HG02973 (cell line): Measurements from ENCODE around the gene TFAP2A.
A peak's percentile ranks its signal among the peaks of the same experiment; 100 is the strongest.

Source experiments
- ATAC-seq: cut with Tn5 transposase; IDR thresholded peaks from one replicate; pipeline ENCODE4 v1.9.1; 2021; ENCODE audit warnings: moderate library complexity; ENCODE audit not compliant: unreplicated experiment

Gene TFAP2A

DNA sequence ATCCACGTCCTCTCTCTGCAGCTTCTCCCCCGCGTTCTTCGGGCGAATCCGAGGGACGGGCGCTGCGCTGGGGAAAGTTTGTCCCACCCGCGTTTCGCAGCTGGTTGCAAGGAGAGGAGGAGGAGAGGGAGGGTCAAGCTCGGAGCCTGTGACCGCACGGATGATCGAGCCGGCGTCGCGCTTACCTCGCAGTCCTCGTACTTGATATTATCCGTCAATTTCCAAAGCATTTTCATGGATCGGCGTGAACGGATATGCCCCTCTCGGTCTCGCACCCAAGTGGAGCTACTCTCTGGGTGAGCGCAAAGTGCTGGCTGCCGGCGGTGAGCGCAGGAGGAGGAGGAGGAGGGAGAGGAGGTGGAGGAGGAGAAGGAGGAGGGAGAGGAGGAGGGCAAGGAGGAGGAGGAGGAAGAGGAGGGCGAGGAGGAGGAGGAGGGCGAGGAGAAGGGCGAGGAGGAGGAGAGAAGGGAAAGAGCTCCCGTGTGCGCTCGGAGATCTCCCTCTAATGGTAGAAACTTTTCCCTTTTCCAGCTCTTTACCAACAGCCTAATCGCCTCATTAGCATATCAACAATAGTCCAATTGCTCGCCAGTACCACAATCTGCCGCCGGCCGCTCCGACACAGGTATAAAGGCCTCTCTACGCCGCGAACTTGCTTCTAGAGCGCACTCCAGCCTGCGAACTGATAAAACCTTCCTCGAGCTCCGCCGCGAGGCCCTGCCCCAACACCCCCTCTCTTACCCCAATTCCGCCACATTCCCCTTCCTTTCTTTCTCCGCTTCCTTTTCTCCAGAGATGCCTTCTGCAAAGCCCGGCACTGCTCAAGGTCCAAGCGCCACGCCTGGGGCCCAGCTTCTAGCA lies at the start of gene TFAP2A:
Gene TFAP2A (minus strand): TSS at position 319 of the 861 bp plus-strand sequence. CDS start 83 bp downstream, at position 236.
- no peak for ATAC-seq

DNA sequence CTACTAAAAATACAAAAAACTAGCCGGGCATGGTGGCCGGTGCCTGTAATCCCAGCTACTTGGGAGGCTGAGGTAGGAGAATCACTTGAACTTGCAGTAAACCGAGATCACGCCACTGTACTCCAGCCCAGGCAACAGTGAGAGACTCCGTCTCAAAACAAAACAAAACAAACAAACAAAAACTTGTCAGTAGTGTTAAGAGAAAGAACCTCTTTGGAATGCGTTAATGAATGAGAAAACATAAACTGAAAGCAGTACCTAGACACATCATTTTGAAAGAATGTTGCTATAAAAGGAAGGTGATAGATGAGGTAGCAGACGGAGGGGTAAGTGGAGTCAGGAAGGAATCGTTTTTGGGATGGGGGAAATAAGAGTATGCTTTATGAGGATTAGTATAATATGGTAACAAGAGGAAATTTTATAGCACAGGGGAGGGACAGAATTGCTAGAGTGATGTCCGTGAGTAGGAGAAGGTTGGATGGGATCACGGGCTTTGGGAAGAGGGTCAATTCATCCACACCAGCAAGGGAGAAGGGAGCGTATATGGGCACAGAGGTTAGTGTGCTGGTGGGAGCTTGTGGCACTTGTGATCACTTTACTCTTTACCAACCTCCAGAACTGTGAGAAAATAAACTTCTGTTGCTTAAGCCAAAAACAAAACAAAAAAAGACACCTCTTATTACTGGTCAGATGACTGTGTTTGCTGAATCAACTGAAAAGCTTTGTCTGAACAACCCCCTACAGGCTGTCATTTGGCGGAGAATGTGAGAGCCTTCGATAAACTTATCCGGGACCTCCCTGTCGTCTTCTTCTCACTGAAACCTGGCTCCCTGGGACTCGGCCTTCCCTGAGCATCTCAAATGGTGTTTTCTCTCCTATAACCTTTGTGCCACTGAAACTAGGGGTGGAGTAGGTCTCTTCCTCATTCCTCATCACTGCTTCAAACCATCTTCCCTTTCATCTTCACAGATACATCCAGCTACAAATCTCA lies 48.9 kb upstream of the TFAP2A start:
- ATAC-seq = peak; percentile 45

DNA sequence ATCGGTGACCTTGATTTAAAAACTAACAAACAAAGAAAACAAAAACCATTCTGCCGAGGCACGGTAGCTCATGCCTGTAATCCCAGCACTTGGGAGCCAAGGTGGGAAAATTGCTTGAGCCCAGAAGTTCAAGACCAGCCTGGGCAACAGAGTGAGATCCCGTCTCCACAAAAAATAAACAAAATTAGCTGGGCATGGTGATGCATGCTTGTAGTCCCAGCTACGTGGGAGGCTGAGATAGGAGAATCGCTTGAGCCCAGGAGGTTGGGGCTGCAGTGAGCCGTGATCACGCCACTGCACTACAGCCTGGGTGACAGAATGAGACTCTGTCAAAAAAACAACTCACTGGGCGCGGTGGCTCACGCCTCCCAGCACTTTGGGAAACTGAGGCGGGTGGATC lies 48.2 kb upstream of the TFAP2A start:
- no peak for ATAC-seq

DNA sequence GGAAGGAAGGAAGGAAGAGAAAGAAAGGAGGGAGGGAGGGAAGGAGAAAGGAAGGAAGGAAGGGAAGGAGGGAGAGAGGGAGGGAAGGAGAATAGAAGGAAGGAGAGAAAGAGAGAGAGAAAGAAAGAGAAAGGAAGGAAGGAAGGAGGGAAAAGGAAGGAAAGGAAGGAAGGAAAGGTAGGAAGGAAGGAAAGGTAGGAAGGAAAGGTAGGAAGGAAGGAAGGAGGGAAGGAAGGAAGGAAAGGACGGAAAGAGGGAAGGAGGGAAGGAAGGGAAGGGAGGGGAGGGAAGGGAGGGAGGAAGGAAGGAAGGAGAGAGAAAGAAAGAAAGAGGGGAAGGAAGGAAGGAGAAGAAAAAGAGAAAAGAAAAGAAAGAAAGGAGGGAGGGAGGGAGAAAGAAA lies 47.0 kb upstream of the TFAP2A start:
- ATAC-seq = no peak

DNA sequence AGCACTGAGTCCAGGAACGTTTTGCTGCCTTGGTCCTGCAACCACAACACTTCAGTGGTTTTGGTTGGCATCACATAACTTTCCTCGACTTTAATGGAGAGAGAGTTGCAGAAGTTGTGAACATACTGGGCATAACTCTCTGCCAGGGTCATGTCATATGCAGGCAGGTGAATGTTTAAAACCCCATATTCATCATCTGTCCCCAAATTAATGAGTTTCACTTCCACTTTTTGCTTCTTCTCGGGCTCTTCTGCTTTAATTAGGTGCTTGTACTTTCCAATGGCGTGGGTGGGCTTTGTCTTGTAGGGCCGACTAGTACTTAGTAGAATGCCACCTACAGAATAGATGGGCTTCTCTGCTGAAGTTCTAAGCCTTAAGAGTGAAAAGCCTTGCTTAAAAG lies 45.2 kb upstream of the TFAP2A start:
- peak; percentile 89 for ATAC-seq

DNA sequence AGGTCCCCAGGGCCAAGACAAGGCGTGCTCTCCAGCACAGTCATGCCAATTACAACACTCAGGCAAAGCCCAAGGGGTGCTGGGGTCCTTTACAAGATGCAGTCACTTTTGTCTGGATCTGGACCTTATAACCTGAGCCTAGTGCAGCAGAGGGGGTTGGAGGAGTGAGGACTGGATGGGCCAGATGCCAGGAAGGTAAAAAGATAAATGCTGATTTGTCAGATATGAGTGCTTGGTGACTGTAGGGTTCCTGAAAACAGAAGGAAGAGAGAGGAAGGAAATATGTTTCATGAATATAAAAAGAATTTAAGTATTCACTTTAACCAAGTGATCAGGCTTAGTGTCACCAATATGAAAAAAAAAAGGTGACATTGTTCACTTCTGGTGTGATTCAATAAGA lies 43.4 kb upstream of the TFAP2A start:
- no peak for ATAC-seq

DNA sequence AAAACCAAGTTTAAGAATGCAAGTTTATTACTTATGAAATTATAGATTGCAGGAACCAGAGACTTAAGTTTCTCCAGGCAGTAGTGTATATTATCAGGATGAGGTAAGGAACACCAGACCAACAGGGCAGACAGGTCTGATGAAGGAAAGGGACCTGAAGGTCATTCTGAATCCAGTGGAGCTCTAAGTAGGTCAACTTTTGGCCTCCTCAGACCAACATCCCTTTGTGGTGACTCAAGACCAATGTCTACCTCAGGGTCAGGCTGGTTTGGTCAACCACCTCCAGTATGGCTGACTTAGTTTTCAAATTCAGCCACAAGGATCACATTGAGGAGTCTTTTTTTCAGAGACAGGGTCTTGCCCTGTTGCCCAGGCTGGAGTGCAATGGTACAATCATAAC lies 38.7 kb upstream of the TFAP2A start:
- ATAC-seq = no peak

DNA sequence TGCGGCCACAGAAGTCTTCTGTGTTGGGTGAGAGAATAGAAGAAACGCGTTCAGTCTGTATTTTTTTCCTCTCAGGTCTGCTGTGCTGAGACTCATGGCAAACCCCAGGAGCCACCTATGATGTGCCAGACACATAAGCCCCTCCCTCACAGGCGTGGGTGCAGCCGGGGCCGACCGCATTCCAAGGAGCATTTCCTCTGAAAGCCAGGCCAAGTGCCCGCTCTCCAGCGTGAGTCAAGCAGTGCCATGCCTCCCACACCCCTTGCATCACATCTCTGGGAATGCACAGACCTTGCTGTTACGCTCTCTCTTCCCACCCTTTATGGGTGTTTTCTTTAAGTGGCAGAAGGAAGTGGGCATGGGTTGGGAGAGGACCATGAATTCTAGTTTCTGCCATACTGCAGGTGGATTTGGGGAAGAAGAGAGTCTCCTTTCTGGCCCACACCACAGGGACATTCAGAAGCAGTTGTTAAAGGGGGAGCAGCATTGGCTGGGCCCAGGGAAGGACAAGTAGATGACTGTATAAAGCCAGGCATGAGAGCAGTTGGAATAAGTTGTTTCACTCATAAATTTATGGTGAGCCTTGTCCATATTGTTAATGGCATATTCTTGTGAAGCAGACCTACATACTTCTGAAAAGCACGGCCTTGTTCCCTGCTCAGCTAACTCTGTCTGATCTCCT lies 37.1 kb upstream of the TFAP2A start:
- ATAC-seq = no peak

DNA sequence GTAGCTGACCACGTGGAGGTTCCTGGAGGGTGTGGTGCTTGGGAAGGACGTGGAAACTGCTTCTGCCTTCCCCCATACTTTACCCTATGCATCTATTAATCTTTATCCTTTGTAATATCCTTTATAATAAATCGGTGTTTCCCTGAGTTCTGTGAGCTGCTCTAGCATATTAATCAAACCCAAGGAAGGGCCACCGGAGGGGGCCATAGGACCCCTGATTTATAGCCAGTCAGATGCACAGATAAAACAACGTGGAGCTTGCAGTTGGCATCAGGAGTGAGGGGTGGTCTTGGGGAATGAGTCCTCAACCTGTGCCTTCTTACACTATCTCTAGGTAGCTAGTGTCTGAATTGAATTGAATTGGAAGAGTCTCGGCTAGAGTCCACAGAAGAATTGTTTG lies 36.5 kb upstream of the TFAP2A start:
- no peak for ATAC-seq

DNA sequence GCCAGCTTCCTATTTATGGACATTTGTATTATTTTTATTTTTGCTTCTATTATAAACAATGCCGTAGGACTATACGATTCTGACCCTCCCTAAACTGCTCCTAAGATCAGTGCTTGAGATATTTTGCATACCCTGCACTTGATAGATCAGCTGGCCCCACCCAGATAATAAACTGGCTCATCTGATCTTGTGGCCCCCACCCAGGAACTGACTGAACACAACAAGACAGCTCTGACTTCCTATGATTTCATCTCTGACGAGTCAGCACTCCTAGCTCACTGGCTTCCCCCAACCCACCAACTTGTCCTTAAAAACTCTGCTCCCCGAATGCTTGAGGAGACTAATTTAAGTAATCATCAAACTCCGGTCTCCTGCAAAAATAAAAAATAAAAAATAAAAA lies 34.9 kb upstream of the TFAP2A start:
- no peak for ATAC-seq

DNA sequence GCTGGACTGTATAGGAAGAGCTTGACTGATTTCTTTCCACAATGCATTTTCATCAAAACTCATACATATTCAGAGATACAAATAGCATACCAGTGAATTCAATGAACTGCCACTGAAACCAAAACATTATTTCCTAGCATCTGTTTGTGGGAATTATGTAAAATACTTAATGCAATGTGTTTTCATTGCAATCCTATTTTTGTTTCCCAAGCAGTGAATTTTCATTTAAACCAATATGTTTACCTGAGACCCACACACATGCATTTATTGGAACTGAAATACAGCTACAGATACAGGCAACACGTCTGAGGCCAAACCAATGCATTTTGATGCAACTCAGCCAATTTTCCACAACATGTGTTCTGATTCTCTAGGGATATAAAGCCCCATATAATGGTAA lies 33.2 kb upstream of the TFAP2A start:
- no peak for ATAC-seq

DNA sequence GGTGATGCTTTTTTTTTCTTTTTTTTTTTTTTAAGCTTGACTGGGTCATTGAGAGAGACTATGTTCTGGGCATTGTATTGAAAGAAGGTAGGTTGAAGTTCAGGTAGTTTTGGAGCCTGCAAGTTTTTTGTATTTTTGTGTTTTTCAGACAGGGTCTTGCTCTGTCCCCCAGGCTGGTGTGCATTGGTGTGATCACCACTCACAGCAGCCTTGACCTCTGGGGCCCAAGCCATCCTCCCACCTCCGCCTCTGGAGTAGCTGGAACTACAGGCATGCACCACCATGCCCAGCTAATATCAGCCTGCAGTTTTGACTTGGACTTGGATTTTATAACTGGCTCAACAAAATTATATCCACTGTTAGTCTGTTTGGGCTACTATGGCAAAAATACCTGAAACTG lies 31.7 kb upstream of the TFAP2A start:
- ATAC-seq = no peak

DNA sequence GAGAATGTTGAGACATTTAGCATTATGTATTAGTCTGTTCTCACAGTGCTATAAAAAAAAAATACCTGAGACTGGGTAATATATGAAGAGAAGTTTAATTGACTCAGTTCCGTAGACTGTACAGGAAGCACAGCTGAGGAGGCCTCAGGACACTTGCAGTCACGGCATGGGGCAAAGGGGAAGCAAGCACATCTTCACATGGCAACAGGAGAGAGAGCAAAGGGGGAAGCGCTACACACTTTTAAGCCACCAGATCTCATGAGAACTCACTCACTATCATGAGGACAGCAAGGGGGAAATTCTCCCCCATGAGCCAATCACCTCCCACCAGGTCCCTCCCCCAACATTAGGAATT lies 26.8 kb upstream of the TFAP2A start:
- no peak for ATAC-seq

DNA sequence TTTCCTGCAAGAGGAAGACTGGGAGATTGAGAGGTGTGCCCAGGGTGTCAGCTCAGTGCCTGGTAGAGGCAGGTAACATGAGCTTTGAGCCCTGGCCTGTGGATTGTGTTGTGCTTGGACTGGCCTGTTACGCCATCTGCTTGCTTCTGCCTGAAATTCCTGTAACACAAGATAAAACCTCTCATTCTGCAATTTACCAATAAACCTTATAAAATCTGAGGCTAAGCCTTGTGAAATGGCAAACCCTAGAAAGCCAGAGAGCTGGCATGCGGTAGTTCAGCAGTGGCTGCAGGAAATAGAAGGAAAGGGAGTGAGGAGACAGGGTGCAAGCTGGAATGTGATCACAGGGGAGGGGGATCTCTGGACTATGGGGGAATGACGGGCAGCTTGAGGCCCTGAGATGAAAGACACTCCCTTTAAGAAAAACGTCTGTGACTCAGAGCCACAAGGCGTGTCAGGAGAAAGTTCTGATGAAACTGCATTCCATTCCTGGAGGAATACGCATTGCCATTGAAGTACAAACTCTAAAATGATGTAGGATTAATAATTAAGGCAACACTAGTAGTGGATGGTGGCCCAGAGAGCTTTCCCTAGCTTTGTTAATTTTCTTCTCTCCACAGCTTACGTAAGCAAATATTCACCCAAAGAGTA lies 26.3 kb upstream of the TFAP2A start:
- ATAC-seq = no peak

DNA sequence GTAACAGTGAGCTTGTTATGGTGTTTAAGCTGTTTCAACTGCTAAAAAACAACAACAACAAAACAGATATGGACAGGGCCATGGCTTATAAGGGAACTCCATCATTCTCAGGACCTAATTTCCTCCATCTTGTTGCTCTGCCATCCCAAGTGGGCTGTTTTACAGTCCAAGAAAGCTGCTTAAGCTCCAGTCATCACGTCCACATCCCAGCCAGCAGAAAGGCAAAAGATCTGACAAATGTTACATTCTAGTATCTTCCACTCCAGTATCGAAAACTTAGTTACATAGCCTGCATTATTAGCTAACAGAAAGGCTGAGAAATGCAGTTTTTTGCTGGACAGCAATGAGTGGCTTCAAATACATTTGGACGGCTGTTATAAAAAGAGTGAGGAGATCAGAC lies 23.0 kb upstream of the TFAP2A start:
- ATAC-seq = no peak

DNA sequence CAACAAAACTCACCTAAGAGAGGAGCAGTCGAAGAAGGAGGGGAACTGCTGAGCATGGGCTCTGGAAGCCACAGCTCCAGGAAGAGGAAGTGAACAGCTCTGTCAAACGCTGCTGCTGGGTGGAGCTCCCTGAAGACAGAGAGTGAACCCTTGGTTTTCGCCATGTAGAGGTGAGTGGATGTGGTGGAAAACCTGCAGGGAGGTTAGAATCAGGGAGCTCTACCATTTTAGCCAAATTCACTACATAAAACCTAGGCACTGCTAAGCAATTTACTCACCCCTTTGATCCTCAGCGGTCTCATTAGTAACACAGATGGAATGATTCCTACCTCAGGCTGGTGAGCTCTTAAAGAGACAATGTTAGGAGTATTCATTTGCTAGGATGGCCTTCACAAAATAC lies 19.4 kb upstream of the TFAP2A start:
- no peak for ATAC-seq

DNA sequence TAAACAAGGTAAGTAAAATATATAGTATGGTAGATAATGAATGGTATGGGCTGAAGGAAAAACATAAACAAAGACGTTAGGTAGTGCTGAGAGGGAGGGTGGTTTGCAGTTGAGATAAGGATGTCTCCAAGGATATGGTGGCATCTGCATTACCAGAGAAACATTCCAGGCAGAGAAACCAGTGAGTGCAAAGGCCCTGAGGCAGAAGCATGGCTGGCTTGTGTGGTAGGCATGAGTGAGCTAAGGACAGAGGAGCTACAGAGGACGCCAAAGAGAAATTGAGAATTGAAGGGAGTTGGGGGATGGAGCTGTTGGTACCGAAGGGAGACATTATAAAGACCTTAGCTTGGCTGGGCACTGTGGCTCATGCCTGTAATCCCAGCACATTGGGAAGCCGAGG lies 18.4 kb upstream of the TFAP2A start:
- no peak for ATAC-seq

DNA sequence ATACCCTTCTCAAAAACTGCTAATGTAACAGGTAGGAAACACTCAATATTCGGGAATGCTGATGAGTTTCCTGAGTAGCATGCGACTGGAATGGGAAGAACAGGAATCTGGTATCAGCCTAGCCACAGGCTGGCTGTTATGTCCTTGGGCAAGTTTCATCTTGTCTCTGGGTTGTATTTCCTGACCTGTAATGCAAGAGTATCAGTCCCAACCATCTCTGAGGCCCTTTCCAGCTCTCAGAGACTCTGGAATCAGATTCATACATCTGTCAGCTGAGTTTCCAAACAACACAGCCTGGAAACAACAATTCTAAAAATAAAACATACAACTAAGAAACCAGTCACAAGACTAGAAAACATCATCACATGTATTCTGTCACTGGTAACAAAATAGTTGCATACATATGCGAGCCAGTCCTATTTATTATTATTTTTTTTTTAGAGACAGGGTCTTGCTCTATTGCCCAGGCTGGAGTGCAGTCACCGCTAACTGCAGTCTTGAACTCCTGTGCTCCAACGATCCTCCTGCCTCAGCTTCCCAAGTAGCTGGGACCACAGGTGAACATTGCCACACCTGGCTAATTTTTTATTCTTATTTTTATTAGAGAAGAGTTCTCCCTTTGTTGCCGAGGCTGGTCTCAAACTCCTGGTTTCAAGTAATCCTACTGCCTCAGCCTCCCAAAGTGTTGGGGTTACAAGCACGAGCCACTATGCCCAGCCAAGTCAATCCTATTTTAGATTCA lies 16.7 kb upstream of the TFAP2A start:
- ATAC-seq = no peak

DNA sequence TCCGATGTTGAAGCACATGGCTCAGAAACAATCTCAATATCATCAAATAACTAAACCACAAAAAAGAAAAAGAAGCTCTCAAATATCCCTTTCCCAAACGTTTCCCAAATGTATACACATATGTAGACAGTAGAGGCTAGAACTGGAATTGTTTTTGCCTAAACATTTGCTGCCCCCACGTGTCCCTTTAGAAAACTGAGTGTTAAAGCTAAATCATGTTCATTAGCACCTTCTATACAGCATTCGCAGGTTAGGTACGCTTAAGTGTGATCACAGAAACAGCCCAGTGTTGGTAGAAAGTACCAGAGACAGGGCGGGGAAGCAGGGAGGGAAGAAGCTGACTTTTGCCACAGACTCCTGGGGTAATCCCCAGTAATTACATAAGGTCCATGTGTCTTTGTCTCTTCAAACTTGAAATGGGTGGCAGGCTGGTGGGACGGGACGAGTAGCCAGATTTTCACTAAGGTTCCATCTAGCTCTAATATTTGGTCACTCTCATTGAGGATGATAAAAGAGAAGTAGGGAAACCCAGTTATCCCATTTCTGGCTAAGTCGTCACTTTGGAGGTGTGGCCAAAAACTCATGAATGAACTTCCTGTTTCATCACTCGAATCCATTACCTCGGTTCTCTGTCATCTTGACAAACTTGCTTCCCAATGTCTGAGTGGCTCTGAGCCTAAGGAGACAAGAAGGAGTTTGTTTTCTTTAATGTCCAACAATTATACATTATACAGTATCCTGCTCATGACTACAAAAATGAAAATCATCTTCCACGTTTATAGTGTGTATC lies 15.0 kb upstream of the TFAP2A start:
- peak; percentile 45 for ATAC-seq
